ENCODE results near the gene DPM3.

DPM3 gene

DNA sequence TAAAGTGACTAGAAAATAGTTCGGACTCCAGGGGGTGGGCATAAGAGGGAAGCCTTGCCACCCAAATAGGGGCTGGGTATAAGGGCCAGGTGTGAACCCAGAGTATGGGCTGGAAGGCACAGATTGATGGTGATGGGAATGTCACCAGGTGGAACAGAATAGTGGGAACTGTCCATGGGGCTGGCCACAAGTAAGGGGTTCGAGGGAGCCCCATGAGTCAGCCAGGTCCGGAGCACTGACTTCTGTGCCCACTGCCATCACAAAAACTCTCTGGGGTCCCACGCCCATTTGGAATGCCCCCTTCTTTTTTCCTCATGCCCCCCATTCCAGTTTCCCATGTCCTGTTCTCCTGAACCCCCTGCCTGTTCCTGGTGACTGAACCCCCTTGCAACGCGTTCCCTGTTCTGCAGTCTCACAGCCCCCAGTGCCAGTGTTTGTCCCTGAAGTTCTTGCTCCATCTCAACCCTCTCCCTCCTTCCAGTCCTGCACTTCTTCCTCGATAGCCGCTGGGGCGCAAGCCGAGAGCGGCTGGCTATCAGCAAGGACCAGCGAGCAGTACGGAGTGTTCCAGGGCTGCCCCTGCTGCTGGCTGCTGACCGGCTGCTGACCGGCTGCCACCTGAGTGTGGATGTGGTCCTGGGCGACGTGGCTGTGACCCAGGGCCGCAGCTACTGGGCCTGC lies 41.2 kb upstream of the DPM3 start:
- Histone ChIP-seq H3K4me3 (ENCODE audit: low read depth, low read length) (no peak overlapping the region), H3K36me3 (replicated peaks) (peaks cover 32% of the 10 kb centered on the region), H3K27ac (no peak overlapping the region), H3K27me3 (replicated peaks) (no peaks in the 10 kb centered on the region)
- no peak for DNase-seq
- TF ChIP-seq, protein P1, sequence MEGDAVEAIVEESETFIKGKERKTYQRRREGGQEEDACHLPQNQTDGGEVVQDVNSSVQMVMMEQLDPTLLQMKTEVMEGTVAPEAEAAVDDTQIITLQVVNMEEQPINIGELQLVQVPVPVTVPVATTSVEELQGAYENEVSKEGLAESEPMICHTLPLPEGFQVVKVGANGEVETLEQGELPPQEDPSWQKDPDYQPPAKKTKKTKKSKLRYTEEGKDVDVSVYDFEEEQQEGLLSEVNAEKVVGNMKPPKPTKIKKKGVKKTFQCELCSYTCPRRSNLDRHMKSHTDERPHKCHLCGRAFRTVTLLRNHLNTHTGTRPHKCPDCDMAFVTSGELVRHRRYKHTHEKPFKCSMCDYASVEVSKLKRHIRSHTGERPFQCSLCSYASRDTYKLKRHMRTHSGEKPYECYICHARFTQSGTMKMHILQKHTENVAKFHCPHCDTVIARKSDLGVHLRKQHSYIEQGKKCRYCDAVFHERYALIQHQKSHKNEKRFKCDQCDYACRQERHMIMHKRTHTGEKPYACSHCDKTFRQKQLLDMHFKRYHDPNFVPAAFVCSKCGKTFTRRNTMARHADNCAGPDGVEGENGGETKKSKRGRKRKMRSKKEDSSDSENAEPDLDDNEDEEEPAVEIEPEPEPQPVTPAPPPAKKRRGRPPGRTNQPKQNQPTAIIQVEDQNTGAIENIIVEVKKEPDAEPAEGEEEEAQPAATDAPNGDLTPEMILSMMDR (IDR thresholded peaks at IDR 0.05; ENCODE audit: low read depth, low read length, missing control alignments): no peak
- in situ Hi-C loops (cut with HindIII; ENCODE audit: low pct_ligation_motif_present, low sequenced_read_pairs): no loop called here

DNA sequence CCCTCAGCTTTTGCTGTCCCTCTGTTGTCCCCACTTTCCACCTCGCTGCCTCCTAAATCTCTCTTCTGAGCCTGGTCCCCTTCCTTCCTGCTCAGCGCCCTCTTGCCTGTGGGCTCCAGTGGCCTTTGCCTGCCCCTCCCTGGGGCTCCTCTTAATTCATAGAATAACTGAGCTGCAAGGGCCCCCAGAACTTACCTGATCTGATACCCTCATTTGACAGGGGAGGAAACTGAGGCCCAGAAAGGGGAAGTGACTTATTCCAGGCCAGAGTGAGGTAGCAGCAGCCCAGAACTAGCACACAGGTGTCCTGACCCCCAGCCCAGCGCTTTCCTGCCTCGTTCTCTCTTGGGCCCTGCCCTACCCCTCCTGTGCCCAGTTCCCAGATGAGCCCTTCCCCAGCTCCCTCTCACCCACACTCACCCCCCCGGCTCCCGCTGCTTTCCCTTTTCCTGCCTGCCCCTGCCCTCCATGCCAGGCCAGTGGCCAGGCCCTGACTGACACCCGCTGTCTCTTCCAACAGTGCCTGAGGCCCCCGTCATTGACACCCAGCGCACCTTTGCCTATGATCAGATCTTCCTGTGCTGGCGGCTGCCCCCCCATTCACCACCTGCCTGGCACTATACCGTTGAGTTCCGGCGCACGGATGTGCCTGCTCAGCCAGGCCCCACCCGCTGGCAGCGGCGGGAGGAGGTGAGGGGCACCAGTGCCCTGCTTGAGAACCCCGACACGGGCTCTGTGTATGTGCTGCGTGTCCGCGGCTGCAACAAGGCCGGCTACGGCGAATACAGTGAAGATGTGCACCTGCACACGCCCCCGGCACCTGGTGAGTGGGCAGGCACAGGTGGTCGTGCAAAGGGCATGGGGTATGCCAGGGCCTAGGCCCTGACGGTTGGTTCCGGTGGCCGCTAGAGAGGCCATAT lies 39.0 kb upstream of the DPM3 start:
- Histone ChIP-seq H3K27me3 (replicated peaks) (no peaks in the 10 kb centered on the region), H3K4me3 (ENCODE audit: low read depth, low read length) (no peak overlapping the region), H3K27ac (no peak overlapping the region), H3K36me3 (replicated peaks) (peaks cover 32% of the 10 kb centered on the region)
- in situ Hi-C loops (cut with HindIII; ENCODE audit: low pct_ligation_motif_present, low sequenced_read_pairs): no loop called here
- TF ChIP-seq, protein P1 (IDR thresholded peaks at IDR 0.05; ENCODE audit: low read depth, low read length, missing control alignments): no peak
- DNase-seq: no peak

DNA sequence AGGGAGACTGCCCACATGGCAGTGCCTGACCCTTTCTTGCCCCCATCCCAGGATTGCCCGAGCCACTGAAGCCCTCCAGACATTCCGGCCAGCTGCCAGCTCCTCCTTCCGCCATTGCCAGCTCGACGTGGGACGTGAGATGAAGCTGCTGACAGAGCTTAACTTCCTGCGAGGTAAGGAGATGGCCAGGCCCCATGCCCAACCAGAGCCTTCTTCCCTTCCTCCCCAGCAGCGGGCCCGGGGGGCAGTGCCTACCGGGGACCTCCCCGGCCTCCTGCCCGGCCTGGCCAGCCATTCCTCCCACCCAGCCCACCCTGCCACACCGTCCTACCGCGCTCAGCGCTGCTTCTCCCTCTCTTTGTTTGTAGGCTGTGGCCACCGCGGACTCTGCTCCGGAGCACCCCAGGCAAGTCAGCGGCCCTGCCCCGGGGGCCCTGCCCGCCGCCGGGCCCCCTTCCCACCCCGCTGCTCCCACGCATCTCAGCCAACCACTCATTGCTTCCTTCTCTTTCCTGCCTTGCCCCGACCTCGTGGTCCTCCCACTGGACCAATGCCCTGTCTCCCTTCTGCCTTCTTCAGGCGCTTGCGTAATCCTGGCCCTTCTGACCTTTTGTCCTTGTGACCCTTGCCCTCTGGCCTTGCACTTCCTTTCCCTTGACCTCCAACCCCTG lies 38.2 kb upstream of the DPM3 start:
- TF ChIP-seq, protein P1 (IDR thresholded peaks at IDR 0.05; ENCODE audit: low read depth, low read length, missing control alignments): no peak
- H3K27ac ChIP-seq: no peak overlapping the region
- no peak for DNase-seq
- in situ Hi-C loops (cut with HindIII; ENCODE audit: low pct_ligation_motif_present, low sequenced_read_pairs): no loop called here
- no peak overlapping the region for H3K4me3 ChIP-seq (ENCODE audit: low read depth, low read length)
- H3K36me3 ChIP-seq (replicated peaks): peaks cover 32% of the 10 kb centered on the region
- H3K27me3 ChIP-seq (replicated peaks): no peaks in the 10 kb centered on the region

DNA sequence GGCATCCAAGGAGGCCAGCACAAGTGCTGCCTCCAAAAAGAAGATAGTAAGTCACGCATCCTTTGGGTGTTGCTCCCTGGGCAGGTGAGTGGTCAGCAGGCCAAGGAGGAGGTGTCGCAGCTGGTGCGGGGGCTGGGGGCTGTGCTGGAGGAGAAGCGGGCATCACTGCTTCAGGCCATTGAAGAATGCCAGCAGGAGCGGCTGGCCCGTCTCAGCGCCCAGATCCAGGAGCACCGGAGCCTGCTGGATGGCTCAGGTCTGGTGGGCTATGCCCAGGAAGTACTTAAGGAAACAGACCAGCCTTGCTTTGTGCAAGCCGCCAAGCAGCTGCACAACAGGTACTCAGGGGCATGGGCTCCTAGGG lies 37.6 kb upstream of the DPM3 start:
- in situ Hi-C loops (cut with HindIII; ENCODE audit: low pct_ligation_motif_present, low sequenced_read_pairs): no loop called here
- TF ChIP-seq, protein P1 (IDR thresholded peaks at IDR 0.05; ENCODE audit: low read depth, low read length, missing control alignments): no peak
- Histone ChIP-seq H3K4me3 (ENCODE audit: low read depth, low read length) (no peak overlapping the region), H3K27me3 (replicated peaks) (no peaks in the 10 kb centered on the region), H3K27ac (no peak overlapping the region), H3K36me3 (replicated peaks) (peaks cover 32% of the 10 kb centered on the region)
- DNase-seq: no peak

DNA sequence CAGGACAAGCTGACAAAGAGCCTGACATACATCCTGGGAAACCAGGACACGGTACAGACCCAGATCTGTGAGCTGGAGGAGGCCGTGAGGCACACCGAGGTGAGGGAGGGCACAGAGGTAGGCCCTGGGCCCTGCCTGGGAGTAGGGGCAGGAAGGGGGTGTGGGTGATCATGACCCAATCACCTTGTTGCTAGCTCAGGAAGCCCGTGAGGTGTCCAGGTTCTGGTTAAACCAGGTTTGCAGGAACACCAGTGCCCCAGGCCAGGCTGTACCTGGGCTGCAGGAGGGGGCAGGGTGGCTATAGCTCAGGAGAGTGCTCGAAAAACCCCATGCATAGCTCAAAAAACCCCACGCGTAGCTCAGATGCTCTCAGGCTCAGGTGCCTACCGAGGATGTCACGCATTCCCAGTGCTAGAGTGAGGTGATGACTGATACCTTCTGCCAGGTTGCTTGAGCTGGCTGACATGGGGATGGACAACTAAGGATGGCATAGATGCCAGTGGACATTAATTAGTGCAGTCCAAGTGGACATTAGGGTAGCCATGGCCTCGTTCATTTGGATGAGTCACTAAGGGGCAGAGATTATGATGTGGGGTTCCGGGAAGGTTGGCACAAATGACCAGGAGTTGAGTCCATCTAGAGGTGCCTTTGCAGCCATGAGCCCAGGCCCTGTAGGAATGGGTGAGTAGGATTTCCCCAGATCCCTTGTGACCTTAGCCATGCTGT lies 37.0 kb upstream of the DPM3 start:
- in situ Hi-C loops (cut with HindIII; ENCODE audit: low pct_ligation_motif_present, low sequenced_read_pairs): no loop called here
- Histone ChIP-seq H3K4me3 (ENCODE audit: low read depth, low read length) (no peak overlapping the region), H3K27ac (no peak overlapping the region), H3K36me3 (replicated peaks) (peaks cover 32% of the 10 kb centered on the region), H3K27me3 (replicated peaks) (no peaks in the 10 kb centered on the region)
- no peak for DNase-seq
- TF ChIP-seq, protein P1 (IDR thresholded peaks at IDR 0.05; ENCODE audit: low read depth, low read length, missing control alignments): no peak

All from brain microvascular endothelial cell (primary cell).